HCT116 (cell line): ENCODE measurements around the gene CLPSL1.

ENCODE experiments used
- CEBPB ChIP-seq: IDR thresholded peaks from 2 replicates; pipeline ENCODE4 v1.6.1; 2012; ENCODE audit warnings: low read depth
- CTCF ChIP-seq, 3 experiments: fragments of 200-600 bp in 1 of 3; sonication (generic) in 1 of 3; IDR thresholded peaks in 2 of 3; conservative IDR thresholded peaks in 1 of 3; 2 replicates each; pipeline ENCODE4 v1.5.1; 2012 to 2017; ENCODE audit warnings: low read depth in 2 of 3, low read length in 2 of 3, antibody characterized with exemption in 1 of 3, borderline replicate concordance in 1 of 3, control low read depth in 1 of 3, mild to moderate bottlenecking in 1 of 3, mixed read lengths in 1 of 3, mixed run types in 1 of 3, moderate library complexity in 1 of 3; ENCODE audit not compliant: insufficient read depth in 1 of 3
- ELF1 ChIP-seq: IDR thresholded peaks from 2 replicates; pipeline ENCODE4 v1.6.1; 2012; ENCODE audit warnings: low read depth, borderline replicate concordance
- EZH2 ChIP-seq: fragments of 200-600 bp; sonication (generic); IDR thresholded peaks from 2 replicates; pipeline ENCODE4 v1.6.1; 2017; ENCODE audit warnings: antibody characterized with exemption, mixed run types
- EZH2phosphoT487 ChIP-seq: fragments of 200-600 bp; IDR thresholded peaks from 2 replicates; pipeline ENCODE4 v1.6.1; 2018; ENCODE audit warnings: antibody characterized with exemption, borderline replicate concordance
- POLR2AphosphoS5 ChIP-seq: IDR thresholded peaks from 2 replicates; pipeline ENCODE4 v1.6.1; 2011; ENCODE audit warnings: mild to moderate bottlenecking, low read depth, low read length, moderate library complexity
- REST ChIP-seq: IDR thresholded peaks from 2 replicates; pipeline ENCODE4 v1.6.1; 2012; ENCODE audit warnings: low read depth

DNA sequence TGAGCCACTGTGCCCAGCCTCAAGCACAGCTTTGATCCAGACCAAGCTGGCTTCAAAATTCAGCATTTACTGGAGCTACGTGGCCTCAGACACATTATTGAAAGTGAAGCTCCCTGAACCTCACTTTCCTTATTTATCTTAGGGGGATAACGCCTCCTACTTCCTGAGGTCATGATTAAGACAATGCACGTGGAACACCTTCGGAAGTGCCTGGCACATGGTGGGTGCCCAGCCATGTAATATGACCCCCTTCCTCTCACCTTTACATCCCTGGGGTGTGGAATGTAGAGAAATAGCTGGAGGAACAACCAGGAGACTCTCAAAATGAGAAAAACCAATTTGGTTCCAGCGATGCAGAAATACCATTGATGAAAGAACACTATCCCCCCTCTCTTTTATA, 17.9 kb downstream of the CLPSL1 start:
- TF ChIP-seq CTCF (IDR thresholded peaks at IDR 0.05 in 2 of 3, conservative IDR thresholded peaks at IDR 0.05 in 1 of 3; ENCODE audit: borderline replicate concordance in 1 of 3, insufficient read depth in 1 of 3, low read depth in 2 of 3, low read length in 2 of 3) (no peak), REST (no peak), EZH2phosphoT487 (no peak), POLR2AphosphoS5 (no peak), CEBPB (no peak), EZH2 (no peak), ELF1 (no peak)
